GM21515 (cell line): Measurements from ENCODE around the gene DOCK2.

ENCODE experiments used
- ATAC-seq: cut with Tn5 transposase; IDR thresholded peaks from one replicate; pipeline ENCODE4 v1.9.1; 2021; ENCODE audit not compliant: unreplicated experiment

The DOCK2 gene

DNA sequence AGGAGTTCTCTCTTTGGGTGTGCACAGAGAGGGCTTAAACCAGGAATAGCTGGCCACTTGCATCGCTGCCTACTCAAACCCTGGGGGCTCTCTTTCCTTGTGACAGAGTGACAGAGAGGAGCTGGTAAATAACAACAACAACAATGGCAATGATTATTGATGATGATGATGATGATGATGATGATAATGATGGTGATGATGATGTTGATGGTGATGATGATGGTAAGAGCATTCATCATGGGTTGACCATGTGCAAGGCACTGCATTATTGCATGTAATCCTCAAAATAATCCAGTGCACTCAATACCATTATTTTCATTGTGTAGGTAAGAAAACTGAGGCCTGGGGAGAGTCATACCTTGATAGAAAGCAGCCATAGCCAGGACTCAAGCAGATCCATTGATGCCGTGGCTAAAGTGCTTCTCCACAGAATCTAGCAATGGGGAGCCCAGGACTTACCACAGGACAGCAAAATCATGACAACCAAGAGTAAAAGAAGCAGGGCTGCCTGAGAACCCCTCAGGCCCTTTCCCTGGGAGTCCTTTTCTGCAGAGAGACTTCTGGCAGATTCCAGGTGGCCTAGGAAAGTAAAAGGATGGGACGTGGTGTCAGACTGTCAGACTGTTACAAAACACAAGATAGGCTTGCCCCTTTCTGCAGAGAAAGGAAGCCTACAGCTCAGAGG is 473.5 kb downstream of the DOCK2 start:
- ATAC-seq, result no peak

DNA sequence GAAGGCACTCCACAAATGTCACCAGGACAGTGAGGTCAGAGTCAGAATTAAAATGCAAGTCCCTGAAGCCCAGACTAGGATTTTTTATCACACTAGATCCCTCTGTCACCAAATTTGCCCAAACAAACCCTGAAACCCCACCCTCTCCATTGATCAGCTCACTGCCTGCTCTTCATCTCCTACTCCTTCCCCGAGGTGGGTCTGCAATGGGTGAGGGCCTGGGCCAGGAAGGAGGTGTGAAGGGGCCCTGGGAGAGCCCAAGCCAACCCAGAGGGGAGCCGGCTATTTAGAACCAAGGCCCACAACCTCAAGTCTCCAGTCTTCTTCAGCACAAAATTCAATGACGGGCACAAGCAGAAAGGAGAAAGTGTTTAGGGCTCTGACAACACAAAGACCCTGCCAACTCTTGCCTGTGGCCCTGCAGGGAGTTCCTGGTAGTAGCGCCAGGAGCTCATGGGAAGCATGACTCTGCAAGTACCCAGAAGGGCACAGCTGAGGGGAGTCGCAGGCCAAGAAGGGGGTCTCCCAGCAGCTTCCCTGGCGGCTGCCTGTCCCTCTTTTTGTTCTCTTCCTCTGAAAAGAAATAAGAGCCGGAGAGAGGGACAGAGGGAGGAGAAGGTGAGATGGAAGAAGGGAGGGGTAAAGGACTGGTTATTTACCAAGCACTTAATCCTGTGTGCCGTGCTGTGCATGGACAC is 474.2 kb downstream of the DOCK2 start:
- no peak for ATAC-seq

DNA sequence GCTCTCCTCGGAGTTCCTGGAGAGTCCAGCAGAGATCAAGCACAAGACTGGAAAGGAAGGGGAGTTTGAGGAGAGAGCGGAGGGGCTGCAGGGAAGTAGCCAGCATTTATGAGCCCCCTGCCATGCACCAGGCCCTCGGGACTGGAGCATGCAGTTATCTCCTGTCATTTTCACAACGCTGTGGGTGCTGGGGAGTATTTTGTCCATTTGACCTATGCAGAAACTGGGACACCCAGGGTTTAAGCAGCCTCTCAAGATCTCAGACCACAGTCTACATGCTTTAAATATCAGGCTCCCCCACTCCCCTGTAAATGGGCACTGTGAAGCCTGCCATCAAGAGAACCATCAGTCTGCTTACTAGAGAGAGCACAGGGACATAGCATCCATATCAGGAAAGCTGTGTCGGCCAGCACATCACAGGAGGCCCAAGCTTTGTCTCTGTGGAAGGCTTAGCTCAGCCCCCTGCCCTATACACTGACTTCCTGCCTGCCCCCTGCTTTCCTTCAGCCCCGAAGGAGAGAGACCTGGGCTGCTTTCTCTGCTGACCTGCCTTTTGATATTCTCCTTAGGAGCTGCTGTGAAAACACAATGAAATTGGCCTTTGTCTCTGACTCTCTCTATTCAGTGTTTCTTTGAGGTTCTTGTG is 475.9 kb downstream of the DOCK2 start:
- no peak for ATAC-seq

DNA sequence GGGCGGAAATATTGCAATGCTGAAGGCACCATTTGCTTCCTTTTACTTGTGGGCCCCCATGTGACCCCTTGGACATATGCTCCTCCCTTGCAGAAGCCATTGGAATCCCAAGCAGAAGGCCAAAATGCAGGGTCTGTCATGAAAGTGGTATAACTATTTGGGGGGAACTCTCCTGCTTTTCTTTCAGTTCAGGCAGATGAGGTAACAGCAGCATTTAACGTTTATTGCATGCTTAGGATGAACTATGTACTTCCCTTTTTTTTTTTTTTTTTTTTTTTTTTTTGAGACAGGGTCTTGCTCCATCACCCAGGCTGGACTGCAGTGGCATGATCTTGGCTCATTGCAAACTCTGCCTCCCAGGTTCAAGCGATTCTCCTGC is 476.4 kb downstream of the DOCK2 start:
- no peak for ATAC-seq

DNA sequence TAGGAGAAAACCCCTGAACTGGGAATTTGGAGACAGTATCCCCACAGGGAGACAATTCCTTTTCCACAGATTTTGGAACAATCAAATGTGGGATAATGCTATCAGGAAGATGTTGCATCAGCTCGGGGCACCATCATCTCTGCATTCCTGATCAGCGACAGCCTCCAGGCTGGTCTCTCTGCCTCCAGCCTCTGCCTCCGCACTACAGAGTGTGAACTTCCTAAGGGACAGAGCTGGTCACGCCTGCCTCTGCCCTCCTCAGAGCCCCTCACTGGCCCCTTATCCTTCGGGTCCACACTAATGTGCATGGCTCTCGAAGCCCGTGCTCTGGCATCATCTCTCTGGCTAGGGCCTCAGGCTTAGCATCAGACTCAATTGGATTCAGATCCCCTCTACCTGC is 477.2 kb downstream of the DOCK2 start:
- no peak for ATAC-seq

DNA sequence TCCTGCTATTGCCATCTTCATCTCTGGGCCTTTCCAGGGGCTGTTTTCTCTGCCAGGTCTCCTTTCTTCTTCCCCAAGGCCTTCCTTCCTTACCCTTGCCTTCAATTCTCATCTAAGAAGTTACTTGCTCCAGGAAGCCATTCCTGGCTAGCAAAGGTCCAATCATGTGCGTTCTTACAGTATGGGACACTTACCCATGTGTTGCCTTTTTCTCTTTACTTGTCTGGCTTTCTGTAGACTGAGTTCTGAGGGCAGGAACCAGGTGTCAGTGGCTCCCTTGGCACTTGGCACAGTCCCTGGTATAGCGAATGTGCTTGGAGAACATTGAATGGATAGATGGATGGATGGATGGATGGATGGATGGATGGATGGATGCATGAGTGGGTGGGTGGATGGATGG is 478.9 kb downstream of the DOCK2 start:
- ATAC-seq, result no peak

DNA sequence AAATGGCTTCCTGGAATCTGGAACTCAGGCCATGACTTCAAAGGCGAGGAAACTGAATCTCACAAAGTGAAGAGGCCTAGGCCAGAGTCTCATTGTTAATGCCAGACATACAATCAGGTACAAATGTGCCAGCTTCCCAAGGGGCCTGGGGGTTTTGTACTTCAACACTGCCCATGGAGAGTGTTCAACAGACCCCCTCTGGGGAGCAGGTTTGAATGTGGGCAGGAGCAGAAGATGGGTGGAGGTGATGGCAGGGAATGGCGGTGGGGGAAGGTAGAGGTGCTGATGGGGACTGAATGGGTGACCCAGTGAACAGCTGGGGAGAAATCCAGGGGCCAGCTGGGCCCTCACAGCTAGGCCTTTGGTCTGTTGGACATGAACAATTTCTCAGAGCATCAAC is 480.7 kb downstream of the DOCK2 start:
- no peak for ATAC-seq

DNA sequence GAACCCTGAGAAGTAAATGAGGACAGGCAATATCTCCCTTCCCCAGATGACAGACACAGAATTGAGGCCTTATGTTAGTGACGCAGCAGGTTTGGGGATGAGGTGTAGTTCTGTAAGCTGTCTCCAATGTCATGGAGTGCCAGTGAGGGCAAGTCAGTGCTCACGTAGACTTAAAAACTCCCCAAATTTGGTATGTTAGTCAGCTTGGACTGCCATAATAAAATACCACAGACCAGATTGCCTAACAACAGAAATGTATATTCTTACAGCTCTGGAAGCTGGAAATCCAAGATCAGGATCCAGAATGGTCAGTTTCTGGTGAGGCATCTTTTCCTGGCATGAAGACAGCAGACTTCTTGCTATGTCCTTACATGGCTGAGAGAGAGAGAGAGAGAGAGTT is 483.5 kb downstream of the DOCK2 start:
- no peak for ATAC-seq

DNA sequence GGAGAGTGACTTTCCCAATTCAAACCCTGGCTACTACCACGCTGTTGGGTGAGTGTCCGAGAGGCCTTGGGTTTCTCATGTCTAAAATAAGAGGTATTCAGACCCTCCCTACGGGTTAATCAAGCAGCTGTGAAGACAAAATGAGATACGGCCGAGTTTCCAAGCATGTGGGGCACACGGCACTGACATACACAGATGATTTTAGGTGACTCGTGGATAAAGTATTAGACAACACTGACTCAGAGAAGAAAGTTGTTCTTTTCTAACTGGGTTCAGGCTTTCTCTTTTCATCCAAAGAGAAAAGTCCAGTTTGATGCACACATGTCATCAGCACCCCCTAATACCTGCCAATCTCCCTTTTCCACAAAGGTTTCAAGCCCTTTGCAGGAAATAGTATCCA is 484.2 kb downstream of the DOCK2 start:
- ATAC-seq, result no peak

DNA sequence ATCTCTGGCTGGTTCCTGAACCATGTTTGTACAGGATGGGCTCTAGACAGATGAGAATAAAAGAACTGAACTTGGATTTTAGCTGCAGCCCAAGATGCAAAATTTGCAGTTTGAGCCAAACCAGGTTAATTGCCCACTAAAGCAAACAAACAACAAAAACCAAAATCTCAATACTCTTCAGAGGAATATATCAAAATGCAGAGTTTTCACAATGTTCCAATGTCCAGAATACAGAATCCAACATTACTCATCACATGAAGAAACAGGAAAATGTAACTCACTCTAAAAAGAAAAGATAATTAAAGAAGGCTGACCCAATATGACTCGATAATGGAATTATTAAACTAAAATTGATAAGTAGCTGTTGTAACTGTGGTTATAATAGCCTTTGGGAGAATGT is 489.0 kb downstream of the DOCK2 start:
- ATAC-seq, result no peak

DNA sequence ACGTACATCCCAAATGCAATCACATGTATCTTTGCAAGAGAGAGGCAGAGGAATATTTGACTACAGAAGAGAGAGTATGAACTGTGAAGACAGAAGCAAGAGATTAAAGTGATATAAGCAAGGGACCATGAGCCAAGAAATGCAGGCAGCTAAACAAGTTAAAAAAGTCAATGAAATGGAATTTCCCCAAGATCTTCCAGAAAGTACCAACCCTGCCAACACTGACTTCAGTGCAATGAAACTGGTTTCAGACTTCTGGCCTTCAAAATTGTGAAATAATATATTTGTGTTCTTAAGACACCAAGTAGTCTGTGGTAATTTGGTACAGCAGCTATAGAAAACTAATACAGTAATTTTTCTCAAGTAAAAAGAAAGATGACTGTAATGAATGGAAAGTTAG is 489.6 kb downstream of the DOCK2 start:
- no peak for ATAC-seq

DNA sequence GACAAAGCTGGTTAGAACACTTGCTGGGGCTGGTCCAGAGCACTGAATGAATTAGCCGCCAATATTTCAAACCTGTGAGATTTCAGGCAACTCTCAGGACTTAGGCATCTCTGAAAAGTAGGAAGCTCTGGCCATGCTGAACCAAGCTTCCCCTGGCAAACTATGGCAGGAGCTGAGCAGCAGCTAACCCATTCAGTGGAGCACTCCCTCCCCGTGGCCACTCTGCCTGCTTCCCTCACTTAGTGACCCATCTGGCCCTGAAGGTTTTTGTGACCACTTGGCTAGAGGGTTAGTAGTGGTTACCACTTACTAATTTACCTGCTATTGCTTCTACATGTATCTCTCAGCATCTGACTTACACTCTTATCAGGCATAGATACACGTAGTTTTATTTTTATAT is 494.2 kb downstream of the DOCK2 start:
- no peak for ATAC-seq

DNA sequence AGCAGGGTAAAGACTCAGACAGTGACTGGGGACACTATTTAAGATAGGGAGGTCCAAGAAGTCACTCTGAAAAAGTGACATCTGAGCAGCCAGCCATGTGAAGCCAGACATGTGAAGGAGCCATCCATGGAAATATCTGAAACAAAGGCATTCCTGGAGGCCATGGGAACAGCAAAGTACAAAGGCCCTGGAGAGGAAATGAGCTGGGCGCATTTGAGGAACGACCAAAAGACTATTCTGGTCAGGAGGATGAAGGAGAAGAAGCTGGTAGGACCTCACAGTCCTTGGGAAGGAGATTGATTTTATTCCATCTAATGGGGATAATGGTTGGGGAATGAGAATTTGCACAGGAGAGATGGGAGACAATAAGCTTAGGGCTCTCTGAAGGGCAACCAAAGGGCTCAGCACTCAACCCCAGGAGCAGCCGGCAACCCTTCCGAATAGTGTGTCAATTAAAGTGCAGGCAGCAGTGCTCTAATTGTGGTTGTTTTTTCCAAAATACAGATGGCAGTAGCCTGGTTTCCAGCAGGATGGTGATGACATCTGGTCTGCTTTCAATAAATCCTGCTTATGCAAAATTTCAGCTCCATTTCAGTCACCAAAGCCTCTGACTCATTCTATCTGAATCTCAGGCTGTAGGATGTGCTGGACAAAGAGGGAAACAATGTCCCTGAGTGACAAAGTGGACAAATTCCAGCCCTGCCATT is 495.3 kb downstream of the DOCK2 start:
- ATAC-seq, result no peak
